Stomach (tissue), 4 donors: ENCODE results near the gene IVL.

Experiments used
- CTCF ChIP-seq, 7 experiments: fragments of 450-650 bp in 4 of 7; fragments of 200-600 bp in 3 of 7; sonication (generic) in 3 of 7; IDR thresholded peaks; one replicate each; pipeline ENCODE4 v1.5.1; 2016 to 2019; ENCODE audit warnings: antibody characterized with exemption in 7 of 7, control low read depth in 2 of 7, mild to moderate bottlenecking in 1 of 7
- POLR2A ChIP-seq, 4 donors: fragments of 450-650 bp; IDR thresholded peaks; one replicate each; pipeline ENCODE4 v1.6.1; 2016; ENCODE audit warnings: antibody characterized with exemption in 4 of 4, control low read depth in 2 of 4, mild to moderate bottlenecking in 1 of 4, moderate library complexity in 1 of 4

DNA sequence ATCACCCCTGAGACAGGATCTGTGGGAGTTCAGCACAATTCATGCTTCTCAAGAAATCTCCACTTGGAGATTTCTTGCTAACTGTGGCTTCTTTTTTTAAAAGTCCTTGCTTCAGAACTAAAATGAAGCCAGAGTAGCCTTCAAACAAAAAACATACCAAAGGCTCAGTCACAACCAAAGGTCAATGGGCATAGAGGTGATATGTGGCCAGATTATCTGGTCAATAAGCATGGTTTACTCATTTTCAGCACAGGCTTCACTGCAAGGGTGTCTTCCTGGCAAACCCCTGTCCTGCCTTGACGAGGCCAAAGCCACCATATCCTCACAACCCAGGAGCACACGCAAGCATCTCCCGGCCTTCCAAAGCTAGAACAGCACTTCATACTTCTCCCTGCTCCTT is 50.9 kb downstream of the IVL start:
- TF ChIP-seq POLR2A (IDR thresholded peaks at IDR 0.05), result no peak
- no peak for TF ChIP-seq CTCF (IDR thresholded peaks at IDR 0.05)
